ENCODE measurements around the gene CALCOCO1. TPM values are rescaled to one million over a fixed set of nuclear protein-coding genes. Genes with fewer than 3 reads are reported as not detected.

Gene CALCOCO1
- total and polyA plus RNA-seq, 9 of the 15 experiments (the other 6 are each of a cell fraction or from before 2014, with no cell fraction given), result 1.9 to 31.8 (median 11.0) TPM

DNA sequence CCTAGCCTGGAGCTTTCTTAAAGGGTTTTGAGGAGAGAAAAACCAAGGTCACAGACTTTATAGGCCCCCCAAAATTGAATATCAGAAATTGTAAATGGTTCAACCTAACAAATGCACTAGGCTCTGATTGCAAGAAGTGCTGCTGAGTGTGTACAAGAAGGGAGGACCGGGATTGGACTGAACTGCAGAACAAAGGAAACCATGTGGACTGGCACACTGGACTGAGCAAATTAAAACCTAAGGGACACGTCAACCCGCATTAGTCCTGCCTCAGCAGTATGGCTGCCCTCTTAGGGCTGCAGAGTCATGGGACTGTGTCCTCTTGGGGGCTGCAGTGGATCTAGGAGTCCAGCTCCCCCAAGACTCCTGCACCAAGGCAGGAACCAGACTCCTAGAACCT is 25.4 kb upstream of the CALCOCO1 start:
- Histone ChIP-seq H3K9me1 (ENCODE audit: control insufficient read depth, insufficient read depth, low read length) (no peaks in the 10 kb centered on the region), H3K36me3 (ENCODE audit: control insufficient read depth, insufficient read depth, low read length) (no peaks in the 10 kb centered on the region), H4K20me1 (replicated peaks; ENCODE audit: control insufficient read depth, insufficient read depth, low read length) (0 out of 2 replicates have a peak, but pooled peaks cover 4% of the 10 kb centered on the region), H3K27ac (ENCODE audit: extremely low read depth, low read depth, low read length) (no peak overlapping the region), H3K4me3 (no peak overlapping the region), H3K9me3 (replicated peaks; ENCODE audit: control insufficient read depth, insufficient read depth, low read depth, low read length) (no peaks in the 10 kb centered on the region), H3K27me3 (ENCODE audit: control insufficient read depth in 2 of 2, insufficient read depth in 2 of 2, low read length in 2 of 2) (peaks cover 50 to 83% of the 10 kb centered on the region in 2 experiments), H3K79me2 (ENCODE audit: control insufficient read depth, insufficient read depth, low read length) (no peaks in the 10 kb centered on the region), H2AFZ (ENCODE audit: low read depth, low read length) (no peak overlapping the region), H3K4me1 (replicated peaks in 1 of 2; ENCODE audit: control insufficient read depth in 2 of 2, insufficient read depth in 2 of 2, low read length in 2 of 2) (peaks cover 2 to 19% of the 10 kb centered on the region in 2 experiments; a peak in 3 of 5 replicates), H3K9ac (ENCODE audit: insufficient read depth in 1 of 2, low read depth in 2 of 2, low read length in 2 of 2) (no peak overlapping the region), H3K4me2 (ENCODE audit: insufficient read depth, low read length) (no peak overlapping the region)
- no TSS peak for BruUV-seq (replicated peaks)
- CTCF ChIA-PET (ENCODE audit: low intra/inter-chr PET ratio), result no interaction called here
- ATAC-seq, result no peak
- intact Hi-C loops (cut with micrococcal nuclease) (no loop called here), in situ Hi-C loops (cut with MboI) (loop anchor here (25.0 kb wide), 1 partner anchor 460 kb away; no protein-coding TSS in a partner anchor)
- 0% methylated on average over 3 of the region's 3 CpGs for WGBS (ENCODE audit: insufficient coverage, low coverage, missing lambda C conversion rate)
- POLR2A ChIA-PET, result no interaction called here
- FAIRE-seq, result no peak
- no peak for DNase-seq (ENCODE audit: extremely low read depth in 1 of 4, low spot score in 3 of 4)
- TF ChIP-seq, protein P1, sequence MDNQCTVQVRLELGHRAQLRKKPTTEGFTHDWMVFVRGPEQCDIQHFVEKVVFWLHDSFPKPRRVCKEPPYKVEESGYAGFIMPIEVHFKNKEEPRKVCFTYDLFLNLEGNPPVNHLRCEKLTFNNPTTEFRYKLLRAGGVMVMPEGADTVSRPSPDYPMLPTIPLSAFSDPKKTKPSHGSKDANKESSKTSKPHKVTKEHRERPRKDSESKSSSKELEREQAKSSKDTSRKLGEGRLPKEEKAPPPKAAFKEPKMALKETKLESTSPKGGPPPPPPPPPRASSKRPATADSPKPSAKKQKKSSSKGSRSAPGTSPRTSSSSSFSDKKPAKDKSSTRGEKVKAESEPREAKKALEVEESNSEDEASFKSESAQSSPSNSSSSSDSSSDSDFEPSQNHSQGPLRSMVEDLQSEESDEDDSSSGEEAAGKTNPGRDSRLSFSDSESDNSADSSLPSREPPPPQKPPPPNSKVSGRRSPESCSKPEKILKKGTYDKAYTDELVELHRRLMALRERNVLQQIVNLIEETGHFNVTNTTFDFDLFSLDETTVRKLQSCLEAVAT (IDR thresholded peaks at IDR 0.05), result no peak
- TF ChIP-seq ZNF431 (CRISPR knock-in tag; IDR thresholded peaks at IDR 0.05) (no peak), LCOR (CRISPR knock-in tag; IDR thresholded peaks at IDR 0.05) (no peak), ZFP36 (IDR thresholded peaks at IDR 0.05; ENCODE audit: low read depth, low read length, partially characterized antibody) (no peak), ZNF232 (CRISPR knock-in tag; IDR thresholded peaks at IDR 0.05) (no peak), ZBTB7A (IDR thresholded peaks at IDR 0.05; ENCODE audit: borderline replicate concordance, control insufficient read depth, low read depth, low read length) (no peak), SMARCA4 (IDR thresholded peaks at IDR 0.05) (no peak), ZC3H11A (IDR thresholded peaks at IDR 0.05; ENCODE audit: low read depth, low read length) (no peak), ZNF76 (CRISPR knock-in tag; IDR thresholded peaks at IDR 0.05; ENCODE audit: borderline replicate concordance) (no peak), ZNF57 (CRISPR knock-in tag; IDR thresholded peaks at IDR 0.05) (no peak), MTA1 (IDR thresholded peaks at IDR 0.05; ENCODE audit: borderline replicate concordance) (no peak), TSC22D4 (tag; IDR thresholded peaks at IDR 0.05) (no peak), NFIX (CRISPR knock-in tag; IDR thresholded peaks at IDR 0.05; ENCODE audit: low read depth) (no peak)
- TF ChIP-seq, protein P2, sequence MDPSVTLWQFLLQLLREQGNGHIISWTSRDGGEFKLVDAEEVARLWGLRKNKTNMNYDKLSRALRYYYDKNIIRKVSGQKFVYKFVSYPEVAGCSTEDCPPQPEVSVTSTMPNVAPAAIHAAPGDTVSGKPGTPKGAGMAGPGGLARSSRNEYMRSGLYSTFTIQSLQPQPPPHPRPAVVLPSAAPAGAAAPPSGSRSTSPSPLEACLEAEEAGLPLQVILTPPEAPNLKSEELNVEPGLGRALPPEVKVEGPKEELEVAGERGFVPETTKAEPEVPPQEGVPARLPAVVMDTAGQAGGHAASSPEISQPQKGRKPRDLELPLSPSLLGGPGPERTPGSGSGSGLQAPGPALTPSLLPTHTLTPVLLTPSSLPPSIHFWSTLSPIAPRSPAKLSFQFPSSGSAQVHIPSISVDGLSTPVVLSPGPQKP (CRISPR knock-in tag; IDR thresholded peaks at IDR 0.05), result no peak
- TF ChIP-seq, protein P3, sequence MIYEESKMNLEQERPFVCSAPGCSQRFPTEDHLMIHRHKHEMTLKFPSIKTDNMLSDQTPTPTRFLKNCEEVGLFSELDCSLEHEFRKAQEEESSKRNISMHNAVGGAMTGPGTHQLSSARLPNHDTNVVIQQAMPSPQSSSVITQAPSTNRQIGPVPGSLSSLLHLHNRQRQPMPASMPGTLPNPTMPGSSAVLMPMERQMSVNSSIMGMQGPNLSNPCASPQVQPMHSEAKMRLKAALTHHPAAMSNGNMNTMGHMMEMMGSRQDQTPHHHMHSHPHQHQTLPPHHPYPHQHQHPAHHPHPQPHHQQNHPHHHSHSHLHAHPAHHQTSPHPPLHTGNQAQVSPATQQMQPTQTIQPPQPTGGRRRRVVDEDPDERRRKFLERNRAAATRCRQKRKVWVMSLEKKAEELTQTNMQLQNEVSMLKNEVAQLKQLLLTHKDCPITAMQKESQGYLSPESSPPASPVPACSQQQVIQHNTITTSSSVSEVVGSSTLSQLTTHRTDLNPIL (CRISPR knock-in tag; IDR thresholded peaks at IDR 0.05), result no peak
- TF ChIP-seq, protein P4, sequence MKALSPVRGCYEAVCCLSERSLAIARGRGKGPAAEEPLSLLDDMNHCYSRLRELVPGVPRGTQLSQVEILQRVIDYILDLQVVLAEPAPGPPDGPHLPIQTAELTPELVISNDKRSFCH (CRISPR knock-in tag; IDR thresholded peaks at IDR 0.05), result no peak
- TF ChIP-seq, protein P4 (tag; IDR thresholded peaks at IDR 0.05), result no peak
